ENCODE measurements around the gene GRSF1. TPM values are rescaled to one million over a fixed set of nuclear protein-coding genes. Genes with fewer than 3 reads are reported as not detected.

The GRSF1 gene, protein sequence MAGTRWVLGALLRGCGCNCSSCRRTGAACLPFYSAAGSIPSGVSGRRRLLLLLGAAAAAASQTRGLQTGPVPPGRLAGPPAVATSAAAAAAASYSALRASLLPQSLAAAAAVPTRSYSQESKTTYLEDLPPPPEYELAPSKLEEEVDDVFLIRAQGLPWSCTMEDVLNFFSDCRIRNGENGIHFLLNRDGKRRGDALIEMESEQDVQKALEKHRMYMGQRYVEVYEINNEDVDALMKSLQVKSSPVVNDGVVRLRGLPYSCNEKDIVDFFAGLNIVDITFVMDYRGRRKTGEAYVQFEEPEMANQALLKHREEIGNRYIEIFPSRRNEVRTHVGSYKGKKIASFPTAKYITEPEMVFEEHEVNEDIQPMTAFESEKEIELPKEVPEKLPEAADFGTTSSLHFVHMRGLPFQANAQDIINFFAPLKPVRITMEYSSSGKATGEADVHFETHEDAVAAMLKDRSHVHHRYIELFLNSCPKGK
- total RNA-seq, result 10 to 100 TPM; 49.0 to 61.2 (median 51.0) TPM

DNA sequence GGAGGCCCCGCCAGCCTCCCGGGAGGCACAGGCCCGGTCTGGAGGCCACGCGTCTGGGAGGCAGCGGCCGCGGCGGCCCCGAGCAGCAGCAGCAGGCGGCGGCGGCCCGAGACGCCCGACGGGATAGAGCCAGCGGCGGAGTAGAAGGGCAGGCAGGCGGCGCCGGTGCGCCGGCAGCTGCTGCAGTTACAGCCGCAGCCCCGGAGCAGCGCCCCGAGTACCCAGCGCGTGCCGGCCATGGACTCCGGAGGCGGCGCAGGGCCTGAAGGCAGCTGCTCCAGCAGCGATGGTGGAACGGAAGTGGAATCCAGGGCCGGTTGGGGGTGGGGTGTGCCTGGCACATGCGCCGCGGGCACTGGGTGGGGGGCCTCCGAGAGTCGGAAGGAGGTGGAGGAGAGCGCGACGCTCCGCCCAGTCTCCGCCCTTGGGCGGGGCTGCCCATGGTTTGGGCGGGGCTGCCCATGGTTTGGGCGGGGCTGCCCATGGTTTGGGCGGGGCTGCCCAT lies at the start of gene GRSF1:
TSS of gene GRSF1 (minus strand) at position 302 of the 505 bp plus-strand sequence. CDS start at position 239, 63 bp downstream.
- TF ChIP-seq, protein P1, sequence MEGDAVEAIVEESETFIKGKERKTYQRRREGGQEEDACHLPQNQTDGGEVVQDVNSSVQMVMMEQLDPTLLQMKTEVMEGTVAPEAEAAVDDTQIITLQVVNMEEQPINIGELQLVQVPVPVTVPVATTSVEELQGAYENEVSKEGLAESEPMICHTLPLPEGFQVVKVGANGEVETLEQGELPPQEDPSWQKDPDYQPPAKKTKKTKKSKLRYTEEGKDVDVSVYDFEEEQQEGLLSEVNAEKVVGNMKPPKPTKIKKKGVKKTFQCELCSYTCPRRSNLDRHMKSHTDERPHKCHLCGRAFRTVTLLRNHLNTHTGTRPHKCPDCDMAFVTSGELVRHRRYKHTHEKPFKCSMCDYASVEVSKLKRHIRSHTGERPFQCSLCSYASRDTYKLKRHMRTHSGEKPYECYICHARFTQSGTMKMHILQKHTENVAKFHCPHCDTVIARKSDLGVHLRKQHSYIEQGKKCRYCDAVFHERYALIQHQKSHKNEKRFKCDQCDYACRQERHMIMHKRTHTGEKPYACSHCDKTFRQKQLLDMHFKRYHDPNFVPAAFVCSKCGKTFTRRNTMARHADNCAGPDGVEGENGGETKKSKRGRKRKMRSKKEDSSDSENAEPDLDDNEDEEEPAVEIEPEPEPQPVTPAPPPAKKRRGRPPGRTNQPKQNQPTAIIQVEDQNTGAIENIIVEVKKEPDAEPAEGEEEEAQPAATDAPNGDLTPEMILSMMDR (IDR thresholded peaks at IDR 0.05), result no peak
- peak; percentile 74 for DNase-seq (ENCODE audit: low spot score)
- peak; percentile 96 for ATAC-seq (ENCODE audit: low FRiP score)

DNA sequence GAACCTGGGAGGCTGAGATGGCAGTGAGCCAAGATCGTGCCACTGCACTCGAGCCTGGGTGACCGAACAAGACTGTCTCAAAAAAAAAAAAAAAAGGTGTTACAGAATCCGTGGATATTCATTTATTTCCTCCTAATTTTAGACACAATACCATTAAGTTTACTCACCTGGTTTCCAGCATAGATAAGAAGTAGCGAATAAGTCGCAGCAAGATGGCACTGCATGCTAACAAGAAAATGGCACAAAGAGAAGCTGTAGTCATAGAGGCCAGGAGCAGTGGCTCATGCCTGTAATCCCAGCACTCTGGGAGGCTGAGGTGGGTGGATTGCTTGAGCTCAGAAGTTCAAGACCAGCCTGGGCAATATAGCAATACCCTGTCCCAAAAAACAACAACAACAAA lies 45.5 kb upstream of the GRSF1 start:
- DNase-seq (ENCODE audit: low spot score) (no peak), ATAC-seq (ENCODE audit: low FRiP score) (no peak)
- TF ChIP-seq, protein P1 (IDR thresholded peaks at IDR 0.05), result no peak

GRCh38 chr4:70880739-70881138 lies 41.0 kb upstream of the GRSF1 start:
- TF ChIP-seq, protein P1 (IDR thresholded peaks at IDR 0.05), result no peak
- ATAC-seq (ENCODE audit: low FRiP score) (no peak), DNase-seq (ENCODE audit: low spot score) (no peak)

DNA sequence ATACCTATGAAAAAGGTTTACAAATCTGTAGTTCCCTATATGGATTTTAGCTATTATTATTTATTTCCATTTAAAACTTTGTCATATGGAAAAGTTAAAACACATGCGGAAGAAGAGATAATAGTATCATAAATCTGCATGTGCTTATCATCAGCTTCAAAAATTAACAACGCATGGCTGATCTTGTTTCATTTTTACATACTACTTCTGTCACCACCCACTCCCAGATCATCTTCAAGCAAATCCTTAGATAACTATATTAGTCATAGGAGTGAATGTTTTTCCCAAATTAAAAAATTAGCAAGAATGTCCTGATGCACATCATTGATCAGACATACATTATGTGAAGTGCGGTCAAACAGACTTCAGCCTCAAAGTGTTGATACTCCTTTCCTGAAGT lies 37.9 kb upstream of the GRSF1 start:
- ATAC-seq (ENCODE audit: low FRiP score) (no peak), DNase-seq (ENCODE audit: low spot score) (no peak)
- TF ChIP-seq, protein P1 (IDR thresholded peaks at IDR 0.05), result no peak

DNA sequence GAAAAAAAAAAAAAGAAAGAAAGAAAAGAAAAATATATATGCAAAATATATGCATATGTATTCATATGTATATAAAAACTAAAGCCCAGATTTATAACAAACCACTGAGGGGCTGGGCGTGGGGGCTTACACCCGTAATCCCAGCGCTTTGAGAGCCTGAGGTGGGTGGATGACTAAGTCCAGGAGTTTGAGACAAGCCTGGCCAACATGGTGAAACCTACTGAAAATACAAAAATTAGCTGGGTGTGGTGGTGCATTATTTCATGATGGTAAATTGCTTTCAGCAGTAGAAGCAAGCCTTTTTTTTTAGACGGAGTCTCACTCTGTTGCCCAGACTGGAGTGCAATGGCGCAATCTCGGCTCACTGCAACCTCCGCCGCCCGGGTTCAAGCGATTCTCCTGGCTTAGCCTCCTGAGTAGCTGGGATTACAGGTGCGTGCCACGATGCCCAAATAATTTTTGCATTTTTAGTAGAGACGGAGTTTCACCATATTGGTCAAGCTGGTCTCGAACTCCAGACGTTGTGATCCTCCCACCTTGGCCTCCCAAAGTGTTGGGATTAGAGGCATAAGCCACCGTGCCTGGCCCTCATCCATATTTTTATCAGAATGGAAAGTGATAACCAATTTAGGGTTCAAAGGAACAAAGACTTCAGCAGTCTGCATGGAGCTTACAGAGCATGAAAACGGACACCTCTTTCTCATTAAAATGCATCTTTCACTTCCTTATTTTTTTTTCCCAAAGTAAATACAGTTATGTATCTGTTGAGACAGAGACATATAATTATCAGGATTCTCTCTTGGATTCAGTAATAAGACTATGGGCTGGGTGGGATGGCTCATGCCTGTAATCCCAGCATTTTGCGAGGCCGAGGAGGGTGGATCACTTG lies 34.8 kb upstream of the GRSF1 start:
- TF ChIP-seq, protein P1 (IDR thresholded peaks at IDR 0.05), result no peak
- no peak for ATAC-seq (ENCODE audit: low FRiP score)
- DNase-seq (ENCODE audit: low spot score), result no peak

DNA sequence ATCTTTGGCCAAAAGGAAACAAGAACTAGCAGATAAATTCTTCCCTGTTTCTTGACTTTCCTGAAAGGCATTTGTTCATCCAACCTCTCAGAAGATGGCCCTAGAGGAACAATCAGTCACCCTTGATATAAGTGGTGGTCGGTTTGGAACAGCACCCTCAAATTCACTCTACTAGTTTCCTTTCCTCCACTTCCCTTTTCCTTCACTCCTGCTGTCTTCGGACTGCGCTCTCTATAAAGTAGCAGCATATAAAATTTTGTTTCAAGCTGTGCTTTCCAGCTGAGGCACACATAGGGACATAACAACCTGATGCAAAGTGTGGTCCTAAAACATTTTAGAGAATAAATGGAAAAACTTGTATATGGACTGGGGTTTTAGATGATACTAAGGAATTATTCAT lies 33.5 kb upstream of the GRSF1 start:
- TF ChIP-seq, protein P1 (IDR thresholded peaks at IDR 0.05), result no peak
- DNase-seq (ENCODE audit: low spot score) (no peak), ATAC-seq (ENCODE audit: low FRiP score) (no peak)
